Measurements from ENCODE around the gene DNAJC24.
"Not testable (repeated sequence)": the region's sequence is repeated elsewhere in the genome, so short reads cannot be mapped to it uniquely, and the experiment has no call there.

The DNAJC24 gene, protein sequence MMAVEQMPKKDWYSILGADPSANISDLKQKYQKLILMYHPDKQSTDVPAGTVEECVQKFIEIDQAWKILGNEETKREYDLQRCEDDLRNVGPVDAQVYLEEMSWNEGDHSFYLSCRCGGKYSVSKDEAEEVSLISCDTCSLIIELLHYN

GRCh38 chr11:31369348-31370329 lies at the start of gene DNAJC24, which contains the start of gene DCDC1:
Gene DNAJC24, plus strand, starts transcription at chr11:31369860. Its CDS starts 889 bp downstream, at chr11:31370749.
Gene DCDC1, minus strand, starts transcription at chr11:31369739. Its CDS starts 41,459 bp downstream, at chr11:31328280.
- DNase-seq (ENCODE audit: low spot score): peak; percentile 91
- Histone ChIP-seq H3K27ac (peak within 1 kb of the TSS; percentile 65 to 83), H3K4me3 (peak within 1 kb of the TSS; percentile 85)
- TF ChIP-seq, protein P1, sequence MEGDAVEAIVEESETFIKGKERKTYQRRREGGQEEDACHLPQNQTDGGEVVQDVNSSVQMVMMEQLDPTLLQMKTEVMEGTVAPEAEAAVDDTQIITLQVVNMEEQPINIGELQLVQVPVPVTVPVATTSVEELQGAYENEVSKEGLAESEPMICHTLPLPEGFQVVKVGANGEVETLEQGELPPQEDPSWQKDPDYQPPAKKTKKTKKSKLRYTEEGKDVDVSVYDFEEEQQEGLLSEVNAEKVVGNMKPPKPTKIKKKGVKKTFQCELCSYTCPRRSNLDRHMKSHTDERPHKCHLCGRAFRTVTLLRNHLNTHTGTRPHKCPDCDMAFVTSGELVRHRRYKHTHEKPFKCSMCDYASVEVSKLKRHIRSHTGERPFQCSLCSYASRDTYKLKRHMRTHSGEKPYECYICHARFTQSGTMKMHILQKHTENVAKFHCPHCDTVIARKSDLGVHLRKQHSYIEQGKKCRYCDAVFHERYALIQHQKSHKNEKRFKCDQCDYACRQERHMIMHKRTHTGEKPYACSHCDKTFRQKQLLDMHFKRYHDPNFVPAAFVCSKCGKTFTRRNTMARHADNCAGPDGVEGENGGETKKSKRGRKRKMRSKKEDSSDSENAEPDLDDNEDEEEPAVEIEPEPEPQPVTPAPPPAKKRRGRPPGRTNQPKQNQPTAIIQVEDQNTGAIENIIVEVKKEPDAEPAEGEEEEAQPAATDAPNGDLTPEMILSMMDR (IDR thresholded peaks at IDR 0.05): no peak

- DNase-seq (ENCODE audit: low spot score); H3K4me3 ChIP-seq; H3K27ac ChIP-seq: not testable (repeated sequence)
Measured at GRCh38 chr11:31321494-31321893, 48.2 kb upstream of the DNAJC24 start.

DNA sequence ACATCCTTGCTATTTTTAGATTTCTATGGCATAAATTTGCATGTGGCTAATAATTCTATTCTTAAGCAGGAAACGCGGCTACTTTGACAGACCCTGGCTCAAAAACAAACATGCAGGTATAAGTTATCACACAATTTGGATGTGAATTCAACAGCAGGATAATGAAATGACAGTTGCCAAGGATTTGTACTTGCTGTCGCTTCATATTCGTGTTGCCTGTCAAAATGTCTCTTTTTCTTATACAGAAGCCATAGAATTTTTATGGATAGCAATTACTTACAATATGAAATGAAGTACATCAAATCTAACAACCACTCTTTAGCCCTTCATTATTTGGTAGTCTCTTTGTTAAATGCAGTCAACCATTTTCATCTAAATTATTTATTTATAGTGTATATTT lies 46.5 kb upstream of the DNAJC24 start:
- no peak overlapping the region for H3K27ac ChIP-seq
- H3K4me3 ChIP-seq: no peak overlapping the region
- DNase-seq (ENCODE audit: low spot score): no peak
- TF ChIP-seq, protein P1 (IDR thresholded peaks at IDR 0.05): no peak

DNA sequence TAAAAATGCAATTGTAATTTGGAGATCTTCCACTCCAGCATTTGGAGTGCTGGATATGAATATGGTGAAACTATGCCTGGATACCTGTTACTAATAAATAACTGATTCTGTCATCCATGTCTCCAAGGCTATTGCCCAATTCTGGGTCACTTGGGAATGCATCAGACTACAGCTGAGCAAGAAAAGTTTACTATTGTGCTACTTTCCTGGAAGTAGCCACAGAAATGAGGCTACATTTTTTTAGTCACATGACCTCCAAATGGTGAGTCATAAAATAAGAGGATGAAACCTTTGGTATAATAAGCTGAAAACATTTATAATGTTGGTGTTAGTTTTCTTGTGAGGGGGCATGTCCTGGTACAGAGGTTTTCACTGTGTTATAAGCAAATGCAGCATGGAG lies 44.5 kb upstream of the DNAJC24 start:
- Histone ChIP-seq H3K4me3 (no peak overlapping the region), H3K27ac (no peak overlapping the region)
- DNase-seq (ENCODE audit: low spot score): no peak
- TF ChIP-seq, protein P1 (IDR thresholded peaks at IDR 0.05): no peak

- no peak for DNase-seq (ENCODE audit: low spot score)
- no peak overlapping the region for H3K4me3 ChIP-seq
- TF ChIP-seq, protein P1 (IDR thresholded peaks at IDR 0.05): no peak
- H3K27ac ChIP-seq: no peak overlapping the region
Measured at GRCh38 chr11:31326470-31327148, 43.1 kb upstream of the DNAJC24 start.

DNA sequence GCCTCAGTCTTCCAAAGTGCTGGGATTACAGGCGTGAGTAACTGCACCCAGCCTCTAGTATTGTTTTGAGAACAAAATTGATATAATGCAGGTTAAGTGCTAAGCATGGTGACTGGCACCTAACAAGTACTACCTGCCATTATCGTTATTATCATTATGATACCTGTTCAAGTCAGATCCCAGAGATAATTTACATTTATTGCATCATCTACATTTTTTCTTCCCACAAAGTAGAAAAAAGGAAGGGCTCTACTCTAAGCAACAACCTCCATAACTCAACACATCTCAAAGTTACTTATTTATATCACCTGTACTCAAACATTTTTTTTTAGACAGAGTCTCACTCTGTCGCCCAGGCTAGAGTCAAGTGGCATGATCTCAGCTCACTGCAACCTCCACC lies 42.2 kb upstream of the DNAJC24 start:
- no peak for DNase-seq (ENCODE audit: low spot score)
- Histone ChIP-seq H3K4me3 (no peak overlapping the region), H3K27ac (no peak overlapping the region)
- TF ChIP-seq, protein P1 (IDR thresholded peaks at IDR 0.05): no peak

DNA sequence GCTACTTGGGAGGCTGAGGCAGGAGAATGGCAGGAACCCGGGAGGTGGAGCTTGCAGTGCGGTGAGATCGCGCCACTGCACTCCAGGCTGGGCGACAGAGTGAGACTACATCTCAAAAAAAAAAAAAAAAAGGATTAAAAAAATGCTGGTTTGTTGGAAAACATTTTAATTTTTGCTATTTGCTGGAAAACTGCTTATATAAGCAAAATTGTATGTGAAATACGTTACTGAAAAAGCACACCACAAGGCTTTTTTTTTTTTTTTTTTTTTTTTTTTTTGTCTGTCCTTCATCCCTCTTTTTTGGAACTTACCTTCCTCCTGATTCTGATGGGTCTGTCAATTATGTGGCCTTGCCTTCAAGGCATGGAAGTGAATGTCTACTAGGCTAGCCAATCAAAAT lies 41.0 kb upstream of the DNAJC24 start:
- DNase-seq (ENCODE audit: low spot score): no peak
- TF ChIP-seq, protein P1 (IDR thresholded peaks at IDR 0.05): no peak
- no peak overlapping the region for H3K4me3 ChIP-seq
- no peak overlapping the region for H3K27ac ChIP-seq
